Measurements from ENCODE around the gene TMTC3. TPM values are rescaled to one million over a fixed set of nuclear protein-coding genes. Genes with fewer than 3 reads are reported as not detected.

TMTC3 gene
- polyA plus RNA-seq, 1 donor: 11.1 TPM

GRCh38 chr12:88227871-88228270 is 85.8 kb downstream of the TMTC3 start:
- no peak for DNase-seq

GRCh38 chr12:88228720-88229119 is 86.6 kb downstream of the TMTC3 start:
- DNase-seq: no peak

GRCh38 chr12:88230271-88230670 is 88.2 kb downstream of the TMTC3 start:
- DNase-seq: no peak

GRCh38 chr12:88235183-88235833 is 93.2 kb downstream of the TMTC3 start:
- no peak for DNase-seq

- no peak for DNase-seq
Measured at GRCh38 chr12:88237954-88238353, 95.8 kb downstream of the TMTC3 start.

GRCh38 chr12:88238406-88238805 is 96.3 kb downstream of the TMTC3 start:
- no peak for DNase-seq

- no peak for DNase-seq
Measured at GRCh38 chr12:88241862-88242570, 99.9 kb downstream of the TMTC3 start.

GRCh38 chr12:88242571-88242925 is 100.4 kb downstream of the TMTC3 start:
- no peak for DNase-seq

- no peak for DNase-seq
Measured at GRCh38 chr12:88242939-88243338, 100.8 kb downstream of the TMTC3 start.

GRCh38 chr12:88243982-88244381 is 101.9 kb downstream of the TMTC3 start:
- DNase-seq: no peak

GRCh38 chr12:88245905-88246304 is 103.8 kb downstream of the TMTC3 start:
- no peak for DNase-seq

- no peak for DNase-seq
Measured at GRCh38 chr12:88247241-88247643, 105.1 kb downstream of the TMTC3 start.

- DNase-seq: no peak
Measured at GRCh38 chr12:88248606-88249005, 106.5 kb downstream of the TMTC3 start.

Other genes starting within 250 kb of the TMTC3 start
- 0.27 TPM for gene C12orf50, start 112.9 kb upstream of the TMTC3 start, polyA plus RNA-seq (ENCODE audit: insufficient read length)
- gene CEP290, start 219 bp upstream of the TMTC3 start, polyA plus RNA-seq (ENCODE audit: insufficient read length): 11.5 TPM